ENCODE data around the gene EEFSEC. TPM values are rescaled to one million over a fixed set of nuclear protein-coding genes. Genes with fewer than 3 reads are reported as not detected.

EEFSEC gene
- total RNA-seq, 4 donors from 2014 or later: 25.1 to 43.5 (median 29.5) TPM

DNA sequence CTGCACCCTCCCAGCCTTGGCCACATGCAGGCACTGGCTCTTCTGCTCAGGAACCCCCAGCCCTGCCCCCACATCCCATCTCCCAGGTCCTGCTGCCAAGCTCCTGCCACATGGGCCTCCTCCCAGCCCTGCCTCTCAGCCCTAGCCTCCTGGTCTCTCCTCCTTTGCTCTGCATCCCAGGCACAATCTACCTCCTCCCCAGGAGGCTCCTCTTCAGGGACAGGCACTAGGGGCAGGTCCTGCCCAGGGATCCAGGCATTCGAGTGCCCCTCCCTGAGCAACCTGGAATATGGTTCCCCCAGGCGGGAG, 301.0 kb downstream of the EEFSEC start:
- H3K4me1 ChIP-seq: no peaks in the 10 kb centered on the region
- H3K36me3 ChIP-seq: no peaks in the 10 kb centered on the region
- DNase-seq (ENCODE audit: low spot score in 2 of 2): no peak
- WGBS, 2 donors: 83 to 100% methylated on average over 1 to 2 of the region's 2 CpGs
- peaks cover 0 to 23% of the 10 kb centered on the region in 2 donors for H3K27me3 ChIP-seq
- H3K9me3 ChIP-seq: no peaks in the 10 kb centered on the region
- TF ChIP-seq, protein P1, sequence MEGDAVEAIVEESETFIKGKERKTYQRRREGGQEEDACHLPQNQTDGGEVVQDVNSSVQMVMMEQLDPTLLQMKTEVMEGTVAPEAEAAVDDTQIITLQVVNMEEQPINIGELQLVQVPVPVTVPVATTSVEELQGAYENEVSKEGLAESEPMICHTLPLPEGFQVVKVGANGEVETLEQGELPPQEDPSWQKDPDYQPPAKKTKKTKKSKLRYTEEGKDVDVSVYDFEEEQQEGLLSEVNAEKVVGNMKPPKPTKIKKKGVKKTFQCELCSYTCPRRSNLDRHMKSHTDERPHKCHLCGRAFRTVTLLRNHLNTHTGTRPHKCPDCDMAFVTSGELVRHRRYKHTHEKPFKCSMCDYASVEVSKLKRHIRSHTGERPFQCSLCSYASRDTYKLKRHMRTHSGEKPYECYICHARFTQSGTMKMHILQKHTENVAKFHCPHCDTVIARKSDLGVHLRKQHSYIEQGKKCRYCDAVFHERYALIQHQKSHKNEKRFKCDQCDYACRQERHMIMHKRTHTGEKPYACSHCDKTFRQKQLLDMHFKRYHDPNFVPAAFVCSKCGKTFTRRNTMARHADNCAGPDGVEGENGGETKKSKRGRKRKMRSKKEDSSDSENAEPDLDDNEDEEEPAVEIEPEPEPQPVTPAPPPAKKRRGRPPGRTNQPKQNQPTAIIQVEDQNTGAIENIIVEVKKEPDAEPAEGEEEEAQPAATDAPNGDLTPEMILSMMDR (IDR thresholded peaks at IDR 0.05): no peak
- TF ChIP-seq POLR2A (IDR thresholded peaks at IDR 0.05) (no peak), EP300 (IDR thresholded peaks at IDR 0.05) (no peak)
- no peak overlapping the region for H3K4me3 ChIP-seq
- no peak overlapping the region for H3K27ac ChIP-seq

DNA sequence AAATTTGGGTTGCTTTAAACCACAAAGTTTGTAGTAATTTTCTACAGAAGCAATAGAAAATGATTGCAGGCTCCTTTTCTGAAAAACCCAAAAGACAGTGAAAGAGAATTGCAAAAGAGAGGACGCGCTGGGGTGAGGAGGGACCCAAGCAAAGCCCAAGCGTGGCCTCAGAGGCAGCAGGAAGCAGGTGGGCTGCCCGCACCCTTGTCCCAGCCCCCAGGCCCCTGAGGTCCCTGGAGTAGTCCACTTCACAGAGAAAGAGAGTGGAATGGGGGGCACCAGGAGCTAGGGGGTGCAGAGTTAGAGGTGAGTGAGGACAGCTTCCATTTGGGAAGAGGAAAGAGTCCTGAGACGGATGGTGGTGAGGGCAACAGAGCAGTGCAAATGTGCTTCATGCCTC, 301.8 kb downstream of the EEFSEC start:
- no peak for DNase-seq (ENCODE audit: low spot score in 2 of 2)
- peaks cover 0 to 23% of the 10 kb centered on the region in 2 donors for H3K27me3 ChIP-seq
- 77 to 85% methylated on average over 5 of the region's 5 CpGs for WGBS, 2 donors

DNA sequence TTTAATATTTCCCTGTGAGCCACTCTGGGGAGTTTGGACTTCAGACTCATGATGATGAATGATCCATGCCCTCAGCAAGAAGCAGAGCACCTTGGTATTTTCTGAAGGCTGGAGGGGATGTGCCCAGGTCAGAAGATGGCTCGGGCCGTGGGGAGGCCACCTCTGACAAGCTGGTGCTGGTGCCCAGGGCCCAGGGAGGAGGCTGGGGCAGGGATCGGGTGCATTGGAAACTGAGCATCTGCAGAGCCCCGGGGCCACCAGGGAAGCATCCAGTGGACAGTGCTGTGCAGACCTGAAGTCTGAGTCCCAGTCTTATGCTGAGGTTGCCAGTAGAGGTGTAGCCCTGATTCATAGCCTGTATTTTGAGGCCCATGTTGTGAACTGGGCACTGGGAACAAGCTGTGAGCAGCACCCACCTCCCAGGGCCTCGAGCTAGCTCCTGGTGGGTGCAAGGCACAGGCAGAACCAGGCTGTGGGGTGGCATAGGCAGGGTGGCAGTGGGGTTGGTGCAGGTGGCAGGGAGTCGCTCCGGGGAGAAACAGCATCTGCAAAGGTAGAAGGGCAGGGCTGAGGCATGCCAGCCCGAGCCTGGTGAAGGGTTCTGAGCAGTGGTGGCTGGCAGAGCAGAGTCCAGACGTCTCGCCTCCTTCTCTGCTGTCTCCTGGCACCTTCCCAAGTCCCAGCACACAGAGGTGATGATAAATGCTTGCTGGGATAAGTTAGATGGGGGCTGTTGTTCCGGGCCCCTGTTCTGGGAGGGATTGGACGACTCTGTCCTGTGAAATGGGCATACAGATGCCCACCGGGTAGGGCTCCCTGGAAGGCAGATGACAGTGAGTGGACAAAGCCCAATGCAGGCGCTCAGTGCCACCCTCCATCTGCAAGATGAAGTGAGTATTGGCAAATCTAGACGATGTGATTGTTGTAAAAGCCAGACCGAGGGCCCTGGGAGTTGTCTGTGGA, 302.8 kb downstream of the EEFSEC start:
- no peaks in the 10 kb centered on the region for H3K4me1 ChIP-seq
- peaks cover 0 to 18% of the 10 kb centered on the region in 2 donors for H3K27me3 ChIP-seq
- no peaks in the 10 kb centered on the region for H3K9me3 ChIP-seq
- WGBS, 2 donors: 69 to 76% methylated on average over 12 to 16 of the region's 16 CpGs
- H3K27ac ChIP-seq: no peak overlapping the region
- no peaks in the 10 kb centered on the region for H3K36me3 ChIP-seq
- H3K4me3 ChIP-seq: no peak overlapping the region
- DNase-seq (ENCODE audit: low spot score in 2 of 2): no peak
- TF ChIP-seq, protein P1 (IDR thresholded peaks at IDR 0.05): no peak
- TF ChIP-seq POLR2A (IDR thresholded peaks at IDR 0.05) (no peak), EP300 (IDR thresholded peaks at IDR 0.05) (no peak)

More for the DNA sequence above, 301.8 kb downstream of the EEFSEC start:
- no peaks in the 10 kb centered on the region for H3K4me1 ChIP-seq
- no peak overlapping the region for H3K27ac ChIP-seq
- H3K4me3 ChIP-seq: no peak overlapping the region
- H3K9me3 ChIP-seq: no peaks in the 10 kb centered on the region
- TF ChIP-seq POLR2A (IDR thresholded peaks at IDR 0.05): no peak
- TF ChIP-seq EP300 (IDR thresholded peaks at IDR 0.05): no peak
- TF ChIP-seq, protein P1 (IDR thresholded peaks at IDR 0.05): no peak
- no peaks in the 10 kb centered on the region for H3K36me3 ChIP-seq

DNA sequence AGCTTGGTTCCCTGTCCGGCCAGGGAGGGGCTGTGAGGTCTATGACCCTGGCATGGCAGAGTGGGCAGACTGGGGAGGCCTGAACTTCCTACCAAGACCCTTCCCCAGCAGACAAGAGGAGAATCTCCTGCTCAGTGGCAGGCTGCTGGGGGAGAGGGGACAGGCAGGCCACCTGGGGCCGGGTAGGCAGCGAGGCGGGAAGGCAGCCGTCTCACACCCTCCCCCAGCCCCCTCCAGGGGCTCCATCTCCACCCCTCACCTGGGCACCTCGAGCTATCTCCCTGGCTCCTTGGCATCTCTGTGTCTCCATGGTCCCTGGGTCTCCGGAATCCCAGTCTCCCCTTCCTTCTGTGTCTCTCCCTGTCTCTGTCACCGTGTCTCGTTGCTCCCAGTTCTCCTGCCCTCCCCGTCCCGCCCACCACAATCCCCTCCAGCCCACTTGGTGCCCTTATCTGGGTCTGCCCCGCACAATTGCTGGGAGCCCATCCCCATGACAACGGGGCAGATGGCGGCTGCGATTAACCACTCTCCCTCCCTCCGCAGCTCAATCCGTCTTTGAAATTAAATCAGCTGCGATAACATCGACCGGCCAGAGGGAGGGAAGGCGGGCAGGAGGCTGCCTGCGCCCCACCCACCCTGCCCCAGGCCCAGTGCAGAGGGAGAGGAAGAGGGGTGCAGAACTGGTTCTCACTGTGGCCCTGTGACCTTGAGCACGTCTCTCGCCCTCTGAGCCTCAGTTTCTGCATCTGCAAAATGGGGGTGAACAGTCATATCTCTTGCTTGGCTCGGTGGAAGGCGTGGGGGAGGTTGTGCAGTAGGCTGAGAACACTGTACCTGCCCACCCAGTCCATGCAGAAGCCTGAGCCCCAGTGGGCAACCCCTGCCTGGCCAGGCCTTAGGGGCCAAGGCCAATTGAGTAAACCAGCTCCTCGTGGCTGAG, 303.8 kb downstream of the EEFSEC start:
- H3K9me3 ChIP-seq: no peaks in the 10 kb centered on the region
- H3K27me3 ChIP-seq: peaks cover 0 to 18% of the 10 kb centered on the region in 2 donors
- DNase-seq (ENCODE audit: low spot score in 2 of 2): no peak
- TF ChIP-seq EP300 (IDR thresholded peaks at IDR 0.05) (no peak), POLR2A (IDR thresholded peaks at IDR 0.05) (no peak)
- TF ChIP-seq, protein P1 (IDR thresholded peaks at IDR 0.05): no peak
- H3K27ac ChIP-seq: no peak overlapping the region
- no peak overlapping the region for H3K4me3 ChIP-seq
- H3K4me1 ChIP-seq: no peaks in the 10 kb centered on the region
- 44 to 52% methylated on average over 26 to 27 of the region's 27 CpGs for WGBS, 2 donors
- H3K36me3 ChIP-seq: no peaks in the 10 kb centered on the region
